Body of pancreas (tissue), 4 donors: ENCODE data around the gene KLK8. TPM values are rescaled to one million over a fixed set of nuclear protein-coding genes. Genes with fewer than 3 reads are reported as not detected.

ENCODE experiments used
- ATAC-seq: fragments of 150-250 bp; one replicate; pipeline ENCODE4 v1.9.1; 2016
- DNase-seq, 4 donors: peaks; one replicate each; pipeline ENCODE4 v3.0.0-alpha.2; 2019
- H3K27ac ChIP-seq, 4 donors: fragments of 200-600 bp; sonication (generic); 1 replicate in 3 of 4; 2 replicates in 1 of 4; pipeline versions ENCODE4 v1.5.1 to v1.6.1; 2016 to 2019; ENCODE audit warnings: mild to moderate bottlenecking in 1 of 4, mixed read lengths in 1 of 4, moderate library complexity in 1 of 4
- H3K27me3 ChIP-seq, 2 donors: fragments of 200-600 bp; sonication (generic); one replicate each; pipeline ENCODE4 v1.6.0; 2016; ENCODE audit warnings: mild to moderate bottlenecking in 1 of 2
- H3K36me3 ChIP-seq, 2 donors: fragments of 200-600 bp; sonication (generic); replicated peaks in 1 of 2; 2 replicates each; pipeline ENCODE4 v1.5.1; 2016; ENCODE audit warnings: low read depth in 2 of 2; ENCODE audit not compliant: insufficient read depth in 1 of 2
- H3K4me1 ChIP-seq: fragments of 200-600 bp; sonication (generic); one replicate; pipeline ENCODE4 v1.6.0; 2016
- H3K4me3 ChIP-seq, 2 donors: fragments of 200-600 bp; sonication (generic); 1 replicate in 1 of 2; 2 replicates in 1 of 2; pipeline ENCODE4 v1.5.1; 2016 to 2019
- H3K9me3 ChIP-seq, 3 donors: fragments of 200-600 bp; sonication (generic); 1 replicate in 2 of 3; 2 replicates in 1 of 3; pipeline ENCODE4 v1.5.1; 2016
- CTCF ChIP-seq, 7 experiments: fragments of 450-650 bp in 4 of 7; fragments of 200-600 bp in 3 of 7; sonication (generic) in 3 of 7; IDR thresholded peaks; one replicate each; pipeline ENCODE4 v1.5.1; 2016 to 2019; ENCODE audit warnings: antibody characterized with exemption in 7 of 7
- POLR2A ChIP-seq, 3 donors: fragments of 450-650 bp; IDR thresholded peaks; one replicate each; pipeline ENCODE4 v1.6.1; 2016; ENCODE audit warnings: antibody characterized with exemption in 3 of 3, mild to moderate bottlenecking in 2 of 3
- WGBS, 2 donors: methylation state at CpG; one replicate each; pipeline ENCODE4 v1.1.5; 2017; 5-methylcytosine and 5-hydroxymethylcytosine counted together
- intact Hi-C: fragments of 100-400 bp; cut with DNase I; formaldehyde crosslinking; loops from one replicate; pipeline ENCODE4 v1.15.1; 2023
- total RNA-seq, 2 donors: library from RNA; depleted of rRNA; stranded (reverse); fragments of >200 nt; gene quantifications; one replicate each; pipeline ENCODE4 v1.1.0, GENCODE V29; 2016

KLK8 gene
- total RNA-seq, 2 donors from 2014 or later = not detected

GRCh38 chr19:50963381-50963780 is 38.0 kb downstream of the KLK8 start:
- H3K9me3 ChIP-seq = no peaks in the 10 kb centered on the region
- DNase-seq (no peak), ATAC-seq (no peak)
- H3K36me3 ChIP-seq = no peaks in the 10 kb centered on the region
- intact Hi-C loops = no loop called here
- no peak overlapping the region for H3K4me3 ChIP-seq
- H3K27me3 ChIP-seq = no peaks in the 10 kb centered on the region
- no peak overlapping the region for H3K27ac ChIP-seq
- 65 to 74% methylated on average over 6 of the region's 6 CpGs for WGBS, 2 donors
- no peaks in the 10 kb centered on the region for H3K4me1 ChIP-seq
- TF ChIP-seq CTCF (IDR thresholded peaks at IDR 0.05) (no peak), POLR2A (IDR thresholded peaks at IDR 0.05) (no peak)

- TF ChIP-seq POLR2A (IDR thresholded peaks at IDR 0.05) = no peak
- no peak for TF ChIP-seq CTCF (IDR thresholded peaks at IDR 0.05)
- DNase-seq = no peak
- Histone ChIP-seq H3K4me3 (no peak overlapping the region), H3K36me3 (no peaks in the 10 kb centered on the region), H3K4me1 (no peaks in the 10 kb centered on the region), H3K27ac (no peak overlapping the region), H3K27me3 (no peaks in the 10 kb centered on the region), H3K9me3 (no peaks in the 10 kb centered on the region)
- intact Hi-C loops = no loop called here
- no peak for ATAC-seq
- 67 to 73% methylated on average over 1 of the region's 1 CpG for WGBS, 2 donors
Measured at GRCh38 chr19:50962245-50962644, 39.2 kb downstream of the KLK8 start.

- H3K9me3 ChIP-seq = no peaks in the 10 kb centered on the region
- intact Hi-C loops = no loop called here
- ATAC-seq (no peak), DNase-seq (no peak)
- no peaks in the 10 kb centered on the region for H3K36me3 ChIP-seq
- no peaks in the 10 kb centered on the region for H3K4me1 ChIP-seq
- no peak for TF ChIP-seq POLR2A (IDR thresholded peaks at IDR 0.05)
- TF ChIP-seq CTCF (IDR thresholded peaks at IDR 0.05) = no peak
- no peak overlapping the region for H3K27ac ChIP-seq
- H3K4me3 ChIP-seq = no peak overlapping the region
- WGBS, 2 donors = 41 to 50% methylated on average over 7 to 8 of the region's 9 CpGs
- H3K27me3 ChIP-seq = no peaks in the 10 kb centered on the region
Measured at GRCh38 chr19:50959731-50960500, 41.5 kb downstream of the KLK8 start.

GRCh38 chr19:50957587-50957986 is 43.8 kb downstream of the KLK8 start:
- DNase-seq (no peak), ATAC-seq (no peak)
- TF ChIP-seq POLR2A (IDR thresholded peaks at IDR 0.05) (no peak), CTCF (IDR thresholded peaks at IDR 0.05) (no peak)
- Histone ChIP-seq H3K4me3 (no peak overlapping the region), H3K9me3 (no peaks in the 10 kb centered on the region), H3K36me3 (no peaks in the 10 kb centered on the region), H3K4me1 (no peaks in the 10 kb centered on the region), H3K27me3 (no peaks in the 10 kb centered on the region), H3K27ac (no peak overlapping the region)
- intact Hi-C loops = no loop called here
- WGBS, 2 donors = 57 to 58% methylated on average over 8 of the region's 8 CpGs

- DNase-seq (no peak), ATAC-seq (no peak)
- Histone ChIP-seq H3K4me3 (no peak within 1 kb of the TSS), H3K27ac (no peak within 1 kb of the TSS), H3K9me3 (no peaks in the 10 kb centered on the region), H3K27me3 (no peaks in the 10 kb centered on the region), H3K36me3 (no peaks in the 10 kb centered on the region), H3K4me1 (no peaks in the 10 kb centered on the region)
- intact Hi-C loops = no loop called here
- WGBS, 2 donors = 13 to 20% methylated on average over 1 to 7 of the region's 7 CpGs
- TF ChIP-seq POLR2A (IDR thresholded peaks at IDR 0.05) (no peak), CTCF (IDR thresholded peaks at IDR 0.05) (no peak)
Measured at GRCh38 chr19:50952910-50953309, 48.5 kb downstream of the KLK8 start, which contains the start of gene KLK5. KLK5 (minus strand) TSS chr19:50953038; CDS start chr19:50952657, 381 bp downstream.
